CD4-positive, alpha-beta T cell treated with Interleukin-6 for 4 hours (primary cell): ENCODE measurements around the gene XYLB.
"Not testable (repeated sequence)": the region's sequence is repeated elsewhere in the genome, so short reads cannot be mapped to it uniquely, and the experiment has no call there.

Source experiments
- DNase-seq: peaks from one replicate; pipeline ENCODE4 v3.0.0-alpha.2; 2020; ENCODE audit warnings: mixed read lengths

The XYLB gene

DNA sequence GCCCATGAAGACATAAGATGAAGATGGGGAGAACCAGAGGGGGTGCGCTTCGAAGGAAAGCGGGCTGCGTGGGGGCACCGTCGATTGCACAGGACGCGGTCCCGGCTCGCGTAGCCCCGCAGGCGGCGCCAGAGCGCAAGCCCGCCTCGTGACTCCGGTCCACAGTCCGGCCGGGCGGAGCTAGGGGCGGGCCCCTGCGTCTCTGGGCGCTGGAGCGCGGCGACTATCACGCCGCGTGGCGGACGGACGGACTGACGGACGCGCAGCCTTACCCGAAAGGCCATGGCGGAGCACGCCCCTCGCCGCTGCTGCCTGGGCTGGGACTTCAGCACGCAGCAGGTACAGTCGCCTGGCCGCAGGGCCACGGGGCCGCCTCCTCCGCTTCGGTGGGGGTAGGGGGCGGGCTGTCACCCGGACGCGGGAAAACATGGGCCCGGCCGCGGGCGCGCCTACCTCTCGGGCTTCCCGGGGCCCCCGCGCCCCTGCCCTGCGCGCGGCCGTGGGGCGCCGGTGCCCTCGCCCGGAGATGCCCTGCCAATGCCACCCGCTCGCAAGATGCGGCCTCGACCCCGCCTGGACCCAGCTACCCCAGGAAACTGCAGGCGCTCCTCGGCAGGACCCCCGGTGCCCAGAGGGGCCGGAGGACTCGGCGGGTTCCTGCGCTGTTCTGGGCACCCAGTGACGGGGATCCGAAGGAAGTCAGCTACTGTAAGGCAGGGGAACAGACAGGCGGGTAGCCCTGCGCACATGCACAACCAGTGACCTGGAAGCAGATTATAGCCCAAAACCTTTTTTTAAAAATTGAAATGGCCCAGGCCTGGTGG lies at the start of gene XYLB:
XYLB (plus strand) TSS at position 199 of the 824 bp plus-strand sequence; CDS start at position 283, 84 bp downstream.
- peak; percentile 81 for DNase-seq

GRCh38 chr3:38297053-38297452 lies 49.5 kb upstream of the XYLB start:
- DNase-seq: not testable (repeated sequence)

DNA sequence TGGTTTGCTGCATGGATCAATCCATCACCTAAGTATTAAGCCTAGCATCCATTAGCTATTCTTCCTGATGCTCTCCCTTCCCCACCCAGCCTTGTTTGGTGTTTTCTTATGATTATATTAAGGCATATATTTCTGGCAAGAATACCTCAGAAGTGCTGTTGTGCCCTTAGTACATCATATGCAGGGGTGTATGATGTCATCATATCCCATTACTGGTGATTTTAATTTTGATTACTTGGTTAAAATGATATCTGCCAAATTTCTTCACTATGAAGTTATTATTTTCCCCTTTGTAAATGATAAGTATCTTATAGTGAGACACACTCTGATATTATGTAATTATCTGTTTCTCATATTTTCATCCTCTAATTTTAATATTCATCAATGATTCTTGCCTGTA lies 49.0 kb upstream of the XYLB start:
- DNase-seq: no peak

DNA sequence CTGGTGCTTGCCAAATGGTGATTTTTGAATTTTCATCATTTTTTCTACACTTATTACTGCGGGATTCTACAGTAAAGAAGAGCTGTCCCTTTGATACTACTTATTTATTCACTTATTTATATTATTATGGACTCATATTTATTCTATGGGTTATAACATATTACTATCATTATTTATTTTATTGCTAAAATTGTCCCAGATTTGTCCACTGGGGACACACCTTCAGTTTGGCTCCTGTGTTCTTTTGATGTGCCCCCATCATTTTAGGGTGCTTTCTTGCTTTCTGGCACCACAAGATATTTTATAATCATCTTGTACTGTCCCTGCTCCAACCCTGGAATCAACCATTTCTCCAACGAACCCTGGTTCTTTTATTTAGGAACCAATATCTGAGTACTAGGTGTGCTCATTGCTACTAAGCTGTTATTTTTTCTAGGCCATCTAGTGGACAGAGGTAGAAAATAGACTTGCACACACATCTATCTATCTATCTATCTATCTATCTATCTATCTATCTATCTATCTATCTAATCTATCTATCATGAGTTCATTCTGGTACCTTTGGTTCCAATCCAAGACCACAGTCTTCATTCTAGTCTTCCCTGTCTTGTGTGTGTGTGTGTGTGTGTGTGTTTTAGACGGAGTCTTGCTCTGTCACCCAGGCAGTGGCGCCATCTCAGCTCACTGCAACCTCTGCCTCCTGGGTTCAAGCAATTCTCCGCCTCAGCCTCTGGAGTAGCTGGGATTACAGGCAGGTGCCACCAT lies 48.5 kb upstream of the XYLB start:
- no peak for DNase-seq

DNA sequence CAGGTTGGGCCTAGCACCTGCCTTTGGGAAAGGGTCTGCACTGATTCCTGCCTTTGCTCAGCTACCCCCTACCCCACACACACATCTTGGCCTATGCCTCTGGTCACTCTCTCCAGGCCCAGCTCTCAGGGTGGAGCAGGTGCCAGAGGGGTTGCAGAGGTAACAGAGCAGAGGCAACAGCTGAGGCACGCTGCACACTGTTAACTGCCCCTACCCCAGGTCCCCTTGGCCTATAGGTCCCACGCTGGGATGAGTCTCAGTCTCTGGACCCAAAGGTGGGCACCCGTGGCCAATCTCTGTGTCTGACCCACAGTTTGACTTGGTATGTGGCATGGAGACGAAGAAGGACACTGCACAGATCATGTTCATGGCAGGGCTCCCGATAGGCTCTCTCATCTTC lies 39.6 kb upstream of the XYLB start:
- DNase-seq: no peak

DNA sequence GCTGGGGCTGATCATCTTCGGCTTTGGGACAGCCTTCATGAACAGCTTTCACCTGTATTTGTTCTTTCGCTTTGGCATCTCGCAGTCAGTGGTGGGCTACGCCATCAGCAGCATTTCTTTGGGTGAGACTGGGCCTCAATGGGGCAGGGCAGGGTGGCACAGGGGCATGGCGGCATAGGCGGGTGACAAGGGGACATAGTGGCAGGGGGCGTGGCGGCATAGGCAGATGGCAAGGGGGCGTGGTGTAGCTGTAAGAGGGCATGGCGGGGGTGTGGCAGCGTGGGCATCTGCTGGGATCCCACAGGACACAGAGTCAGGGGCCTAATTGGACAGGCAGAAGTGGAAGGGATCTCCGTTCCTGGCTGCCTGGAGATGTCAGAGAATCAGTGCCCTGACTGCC lies 39.0 kb upstream of the XYLB start:
- no peak for DNase-seq

DNA sequence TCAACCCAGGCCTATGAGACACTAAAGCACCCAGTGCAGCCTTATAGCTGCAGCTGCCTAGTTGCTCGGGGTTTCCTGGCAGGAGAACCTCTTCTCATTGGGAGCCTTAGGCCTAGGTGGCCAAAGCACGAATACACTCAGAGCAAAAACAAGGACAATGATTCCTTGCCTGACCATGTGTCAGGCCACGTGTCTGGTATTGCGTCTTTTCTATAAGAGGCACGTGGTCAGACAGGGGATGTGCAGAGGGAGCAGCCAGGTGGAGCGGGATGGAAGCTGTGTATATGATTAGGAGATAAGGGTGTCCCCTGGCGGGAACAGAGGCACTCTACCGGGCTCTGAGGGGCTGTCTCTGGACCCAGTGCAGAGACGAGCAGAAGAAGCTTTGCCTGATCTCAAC lies 38.1 kb upstream of the XYLB start:
- DNase-seq: no peak

- no peak for DNase-seq
Measured at GRCh38 chr3:38311476-38311875, 35.1 kb upstream of the XYLB start.

- no peak for DNase-seq
Measured at GRCh38 chr3:38311941-38312340, 34.6 kb upstream of the XYLB start.

DNA sequence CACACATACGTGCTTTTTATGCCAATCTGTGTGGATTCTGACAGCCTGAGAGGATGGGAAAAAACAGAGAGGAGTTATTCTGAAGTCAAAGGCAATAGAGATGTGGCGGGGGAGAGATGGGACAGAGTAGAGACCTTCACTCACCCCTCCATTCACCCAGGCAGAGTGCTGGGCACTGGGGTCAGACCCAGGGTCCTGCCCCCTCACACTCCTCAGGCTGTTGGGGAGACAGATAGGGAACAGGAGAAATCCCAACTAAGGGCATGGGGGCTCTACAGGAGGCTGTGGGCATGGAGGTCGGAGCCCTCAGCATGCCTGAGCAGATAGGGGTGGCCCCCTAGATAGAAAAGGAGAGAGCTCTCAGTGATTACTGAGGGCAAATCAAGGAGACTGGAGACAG lies 34.2 kb upstream of the XYLB start:
- DNase-seq: no peak

DNA sequence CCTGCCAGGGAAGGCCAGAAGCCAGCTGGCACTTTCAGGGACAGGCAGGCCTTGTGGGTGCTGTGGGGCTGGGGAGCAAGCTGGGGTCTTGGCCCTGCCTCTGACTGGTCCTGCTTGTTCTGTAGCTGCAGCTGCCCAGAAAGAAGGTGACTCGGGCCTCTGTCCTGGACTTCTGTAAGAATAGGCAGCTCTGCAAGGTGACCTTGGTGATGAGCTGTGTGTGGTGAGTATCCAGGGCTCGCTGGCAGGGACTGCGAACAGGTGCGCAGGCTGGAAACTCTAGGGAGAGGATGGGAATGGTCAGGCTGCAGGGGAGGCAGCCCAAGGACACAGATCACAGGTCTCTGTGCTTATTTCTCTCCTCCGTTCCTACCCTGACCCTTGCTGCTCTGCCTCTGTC lies 33.3 kb upstream of the XYLB start:
- no peak for DNase-seq

GRCh38 chr3:38313695-38314094 lies 32.9 kb upstream of the XYLB start:
- DNase-seq: no peak

GRCh38 chr3:38314112-38314763 lies 32.3 kb upstream of the XYLB start:
- DNase-seq: no peak

DNA sequence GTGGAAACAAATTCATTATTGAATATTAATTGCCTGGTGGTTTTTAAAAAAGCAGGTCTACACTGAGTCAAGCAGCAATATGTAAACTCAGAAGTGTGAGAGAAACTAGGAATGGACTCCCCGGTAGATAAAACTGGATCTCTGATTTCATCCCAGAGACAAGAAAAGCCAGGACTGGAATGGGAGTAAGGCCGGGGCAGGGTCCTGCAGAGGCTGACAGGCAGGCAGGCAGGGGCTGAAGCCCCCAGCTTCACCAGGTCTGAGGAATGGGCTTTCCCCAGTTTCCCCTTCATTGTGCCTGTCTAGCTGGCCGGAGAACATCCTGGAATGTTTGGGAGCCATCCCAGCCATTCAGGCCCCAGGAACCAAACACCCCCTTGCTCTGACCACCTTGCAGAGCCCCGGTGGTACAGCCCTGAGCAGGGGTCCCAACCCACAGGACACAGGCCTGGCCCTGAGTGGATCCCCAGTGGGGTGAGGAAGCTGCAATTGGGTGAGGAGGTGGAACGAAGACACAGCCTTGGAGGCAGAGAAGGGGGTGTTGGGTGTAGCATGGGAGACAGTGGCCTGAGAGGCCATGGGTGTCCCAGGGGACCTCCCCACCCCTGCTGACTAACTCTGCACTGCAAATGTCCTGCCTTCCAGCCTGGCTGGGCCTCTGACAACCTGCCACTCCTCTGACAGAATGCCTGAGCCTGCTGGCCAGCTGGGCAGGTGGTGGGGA lies 31.7 kb upstream of the XYLB start:
- no peak for DNase-seq

GRCh38 chr3:38315488-38316230 lies 30.9 kb upstream of the XYLB start:
- no peak for DNase-seq

DNA sequence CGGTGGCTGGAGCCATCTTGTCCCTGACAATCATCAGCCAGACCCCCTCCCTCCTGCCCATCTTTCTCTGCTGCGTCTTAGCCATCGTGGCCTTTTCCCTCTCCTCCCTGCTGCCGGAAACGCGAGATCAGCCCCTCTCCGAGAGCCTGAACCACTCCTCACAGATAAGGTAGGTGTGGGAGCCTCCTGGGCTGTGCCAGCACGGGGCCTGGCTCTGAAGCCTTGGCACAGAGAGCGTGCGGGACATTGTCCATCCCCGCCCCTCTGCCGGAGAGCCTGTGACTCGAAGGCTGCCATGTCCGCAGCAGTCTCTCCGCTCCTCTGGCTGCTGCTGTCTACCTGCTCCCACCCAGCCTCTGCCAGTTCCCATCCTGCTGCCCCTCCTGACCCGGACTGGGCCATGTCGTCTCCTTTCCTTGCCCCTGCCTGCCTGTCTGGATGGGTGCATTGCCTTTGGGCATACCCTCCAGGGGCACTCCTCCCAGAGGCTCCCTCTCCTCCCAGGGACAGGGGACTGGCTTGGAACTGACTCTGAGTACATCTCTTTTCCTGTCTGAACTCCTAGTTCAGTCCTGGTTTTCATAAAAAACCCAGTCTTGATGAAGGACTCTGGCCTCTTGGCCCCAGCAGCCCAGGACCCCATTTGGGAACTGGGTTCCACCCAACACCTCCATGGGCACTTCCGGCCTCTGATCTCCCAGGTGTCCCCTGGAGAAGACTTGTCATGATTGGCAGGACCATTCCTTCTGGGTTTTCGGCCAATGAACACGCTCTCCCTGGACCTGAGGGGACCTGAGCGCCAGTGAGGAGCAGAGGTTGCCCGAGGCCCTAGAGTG lies 30.0 kb upstream of the XYLB start:
- no peak for DNase-seq

DNA sequence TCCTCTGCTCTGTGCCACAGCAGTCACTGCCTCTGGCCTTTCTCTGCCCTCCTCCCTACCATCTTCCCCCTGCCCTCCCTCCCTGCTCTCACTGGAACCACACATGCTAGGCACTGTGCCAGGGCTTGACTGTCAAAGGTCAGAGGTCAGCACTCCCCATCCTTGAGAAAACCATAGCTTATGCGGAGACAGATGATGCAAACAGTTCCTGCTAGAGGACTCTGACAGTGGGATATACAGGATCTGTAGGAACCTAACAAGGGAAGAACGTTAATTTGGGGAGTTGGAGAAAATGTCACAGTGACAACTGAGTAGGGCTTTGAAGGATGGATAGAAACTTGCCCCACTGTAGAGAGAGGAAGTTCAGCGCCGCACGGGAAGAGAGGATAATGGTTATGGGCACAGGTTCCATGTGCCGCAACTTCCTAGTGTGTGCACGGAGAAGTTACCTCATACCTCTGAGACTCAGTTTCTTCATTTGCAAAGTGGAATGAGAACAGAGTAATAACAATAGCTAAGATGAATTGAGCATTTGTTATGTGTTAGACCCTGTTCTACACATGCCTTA lies 29.3 kb upstream of the XYLB start:
- DNase-seq: no peak

- DNase-seq: no peak
Measured at GRCh38 chr3:38318766-38319671, 27.6 kb upstream of the XYLB start.

DNA sequence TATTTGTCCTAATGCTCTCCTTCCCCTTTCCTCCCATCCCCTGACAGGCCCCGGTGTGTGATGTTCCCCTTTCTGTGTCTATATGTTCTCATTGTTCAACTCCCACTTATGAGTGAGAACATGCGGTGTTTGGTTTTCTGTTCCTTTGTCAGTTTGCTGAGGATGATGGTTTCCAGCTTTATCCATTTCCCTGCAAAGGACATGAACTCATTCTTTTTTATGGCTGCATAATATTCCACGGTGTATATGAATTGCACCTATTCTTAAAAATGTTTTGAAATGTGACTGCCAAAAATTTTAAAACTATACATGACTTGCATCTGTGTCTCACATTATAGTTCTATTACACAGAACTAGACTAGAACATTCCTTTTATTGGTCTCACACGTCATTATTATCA lies 25.9 kb upstream of the XYLB start:
- not testable (repeated sequence) for DNase-seq

DNA sequence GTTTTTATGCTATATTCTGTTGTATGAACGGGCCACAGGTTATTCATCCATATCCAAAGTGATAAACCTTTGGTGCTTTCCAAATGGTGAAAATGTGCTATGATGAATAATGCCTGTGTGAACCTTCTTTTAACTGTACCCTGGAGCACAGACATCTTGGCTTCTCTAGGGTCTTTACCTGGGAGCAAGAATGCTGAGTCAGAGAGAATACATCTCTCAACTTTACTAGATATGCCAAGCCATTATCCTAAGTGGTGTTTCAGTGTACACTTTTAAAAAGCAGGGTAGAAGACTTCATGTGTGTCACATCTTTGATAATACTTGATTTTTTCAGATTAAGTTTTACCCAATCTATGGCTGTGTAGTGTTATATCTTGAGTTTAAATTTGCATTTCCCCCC lies 23.5 kb upstream of the XYLB start:
- DNase-seq: no peak
